AG09319 (cell line): ENCODE results near the gene MAD1L1.

Experiments used
- DNase-seq: peaks from one replicate; pipeline ENCODE4 v3.0.0-alpha.2; 2010; ENCODE audit warnings: low read depth; ENCODE audit errors: extremely low read depth
- TF ChIP-seq, protein P1 (sequence below): IDR thresholded peaks from 2 replicates; pipeline ENCODE4 v1.5.1; 2011; ENCODE audit warnings: low read depth, mild to moderate bottlenecking, inconsistent platforms, low read length, moderate library complexity

The MAD1L1 gene

DNA sequence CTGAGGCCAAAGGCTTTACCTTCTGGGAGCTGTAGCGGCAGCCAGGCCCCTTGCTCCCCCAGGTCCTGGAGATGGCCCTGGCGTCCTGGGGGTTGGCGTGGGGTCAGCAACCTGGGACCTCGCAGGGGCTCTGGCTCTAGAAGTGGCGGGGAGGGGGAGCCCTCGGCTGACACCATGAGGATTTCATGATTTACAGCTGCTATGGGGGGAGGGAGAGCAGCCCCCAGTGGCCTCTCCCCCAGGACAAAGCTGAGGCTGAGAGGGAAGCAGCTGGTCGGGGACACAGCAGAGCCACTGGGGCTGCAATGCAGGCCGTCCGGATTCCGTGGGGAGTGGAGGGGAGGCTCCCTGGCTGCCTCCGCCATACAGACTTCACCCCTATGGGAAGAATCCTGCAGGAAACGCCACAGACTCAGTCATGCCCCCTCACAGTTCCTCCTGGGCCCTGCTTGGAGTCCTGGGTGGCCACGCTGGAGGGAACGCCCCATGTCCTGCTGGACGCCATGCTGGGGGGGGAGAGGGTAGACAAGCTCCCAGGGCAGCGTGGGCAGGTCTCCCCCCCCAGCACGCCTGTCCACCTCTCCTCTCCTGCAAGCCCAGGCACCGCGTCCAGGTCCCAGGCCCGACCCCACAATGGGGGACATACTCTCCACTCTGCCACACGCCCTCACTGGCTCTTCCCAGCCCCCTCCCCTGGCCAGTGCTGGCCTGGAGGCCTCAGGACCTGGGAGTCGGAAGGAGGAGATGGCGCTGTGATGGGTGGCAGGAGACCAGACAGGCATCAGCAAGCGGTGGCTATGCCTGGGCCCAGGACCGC lies 319.1 kb downstream of the MAD1L1 start:
- TF ChIP-seq, protein P1, sequence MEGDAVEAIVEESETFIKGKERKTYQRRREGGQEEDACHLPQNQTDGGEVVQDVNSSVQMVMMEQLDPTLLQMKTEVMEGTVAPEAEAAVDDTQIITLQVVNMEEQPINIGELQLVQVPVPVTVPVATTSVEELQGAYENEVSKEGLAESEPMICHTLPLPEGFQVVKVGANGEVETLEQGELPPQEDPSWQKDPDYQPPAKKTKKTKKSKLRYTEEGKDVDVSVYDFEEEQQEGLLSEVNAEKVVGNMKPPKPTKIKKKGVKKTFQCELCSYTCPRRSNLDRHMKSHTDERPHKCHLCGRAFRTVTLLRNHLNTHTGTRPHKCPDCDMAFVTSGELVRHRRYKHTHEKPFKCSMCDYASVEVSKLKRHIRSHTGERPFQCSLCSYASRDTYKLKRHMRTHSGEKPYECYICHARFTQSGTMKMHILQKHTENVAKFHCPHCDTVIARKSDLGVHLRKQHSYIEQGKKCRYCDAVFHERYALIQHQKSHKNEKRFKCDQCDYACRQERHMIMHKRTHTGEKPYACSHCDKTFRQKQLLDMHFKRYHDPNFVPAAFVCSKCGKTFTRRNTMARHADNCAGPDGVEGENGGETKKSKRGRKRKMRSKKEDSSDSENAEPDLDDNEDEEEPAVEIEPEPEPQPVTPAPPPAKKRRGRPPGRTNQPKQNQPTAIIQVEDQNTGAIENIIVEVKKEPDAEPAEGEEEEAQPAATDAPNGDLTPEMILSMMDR: no peak
- no peak for DNase-seq

DNA sequence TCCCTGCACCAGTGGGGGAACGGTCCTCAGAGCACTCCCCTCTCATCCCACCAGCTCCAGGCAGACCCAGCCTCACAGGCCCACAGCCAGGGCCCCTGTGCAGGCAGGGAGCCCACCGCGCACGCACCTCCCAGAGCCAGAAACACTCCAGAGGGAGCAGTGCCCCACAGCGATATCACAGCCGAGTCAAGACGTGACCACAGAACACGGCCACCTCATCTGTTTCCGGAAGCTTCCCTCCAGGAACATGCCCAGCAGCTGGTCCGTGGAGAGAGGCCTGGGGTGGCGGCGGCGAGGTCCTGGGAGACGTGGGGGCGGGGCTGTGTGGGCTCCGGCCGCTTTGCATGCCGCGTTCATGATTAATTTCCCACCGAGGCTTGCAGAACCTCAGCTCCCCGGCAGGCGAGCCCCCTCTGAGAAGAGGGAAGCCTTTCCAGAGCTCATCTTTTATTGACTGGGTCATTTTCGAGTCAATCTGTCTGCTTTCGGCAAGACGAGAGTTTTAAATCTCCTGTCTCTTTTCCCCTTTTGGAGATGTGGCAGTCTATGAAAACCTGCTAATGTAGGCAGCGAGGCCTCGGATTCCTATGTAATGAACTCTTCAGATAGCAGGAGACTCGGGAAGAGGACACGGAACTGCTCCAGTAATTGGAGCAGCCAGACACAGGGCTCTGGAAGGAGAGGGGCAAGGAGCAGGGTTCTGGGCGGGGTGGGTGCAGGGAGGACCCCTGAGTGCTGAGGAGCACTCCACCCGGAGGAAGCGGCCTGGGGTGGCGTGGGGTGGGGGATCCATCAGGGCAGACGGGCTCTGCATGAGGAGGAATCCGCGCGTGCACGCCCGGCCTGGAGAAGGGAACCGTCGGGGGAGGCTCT lies 319.9 kb downstream of the MAD1L1 start:
- TF ChIP-seq, protein P1: peak; percentile 10; the same call in 1 of the 2 replicates
- no peak for DNase-seq

DNA sequence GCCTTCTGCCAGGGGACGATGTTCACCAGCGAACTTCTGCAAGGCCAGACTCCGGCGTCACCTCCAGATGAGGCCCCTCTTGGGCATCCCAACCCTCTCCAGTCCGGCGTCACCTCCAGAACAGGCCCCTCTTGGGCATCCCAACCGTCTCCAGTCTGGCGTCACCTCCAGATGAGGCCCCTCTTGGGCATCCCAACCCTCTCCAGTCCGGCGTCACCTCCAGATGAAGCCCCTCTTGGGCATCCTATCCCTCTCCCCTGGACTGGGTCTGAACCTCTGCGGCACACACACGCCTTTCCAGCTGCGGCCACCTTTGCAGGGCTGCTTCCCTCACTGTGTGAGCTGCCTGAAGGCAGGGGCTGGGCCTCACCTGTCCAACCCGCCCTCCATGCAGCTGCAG lies 321.2 kb downstream of the MAD1L1 start:
- TF ChIP-seq, protein P1: no peak
- DNase-seq: no peak

DNA sequence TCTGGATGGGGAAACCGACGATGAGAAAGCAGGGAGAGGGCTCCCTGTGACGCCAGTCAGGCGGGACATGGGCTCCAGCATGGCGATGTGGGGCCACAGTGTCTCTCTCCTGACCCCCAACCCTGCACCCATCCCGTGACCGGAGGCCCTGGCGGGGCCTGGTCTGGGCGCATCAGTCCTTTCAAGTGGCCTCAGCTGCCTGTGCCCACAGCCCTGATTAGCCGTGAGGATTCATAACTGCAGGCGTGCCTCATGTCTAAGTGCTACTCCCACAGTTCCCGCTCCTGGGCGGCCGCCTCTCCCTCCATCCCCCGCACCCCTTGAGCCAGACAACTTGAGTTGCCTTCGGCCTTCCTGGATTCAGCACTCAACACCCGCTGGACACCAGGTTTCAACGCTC lies 321.9 kb downstream of the MAD1L1 start:
- DNase-seq: no peak
- TF ChIP-seq, protein P1: no peak

DNA sequence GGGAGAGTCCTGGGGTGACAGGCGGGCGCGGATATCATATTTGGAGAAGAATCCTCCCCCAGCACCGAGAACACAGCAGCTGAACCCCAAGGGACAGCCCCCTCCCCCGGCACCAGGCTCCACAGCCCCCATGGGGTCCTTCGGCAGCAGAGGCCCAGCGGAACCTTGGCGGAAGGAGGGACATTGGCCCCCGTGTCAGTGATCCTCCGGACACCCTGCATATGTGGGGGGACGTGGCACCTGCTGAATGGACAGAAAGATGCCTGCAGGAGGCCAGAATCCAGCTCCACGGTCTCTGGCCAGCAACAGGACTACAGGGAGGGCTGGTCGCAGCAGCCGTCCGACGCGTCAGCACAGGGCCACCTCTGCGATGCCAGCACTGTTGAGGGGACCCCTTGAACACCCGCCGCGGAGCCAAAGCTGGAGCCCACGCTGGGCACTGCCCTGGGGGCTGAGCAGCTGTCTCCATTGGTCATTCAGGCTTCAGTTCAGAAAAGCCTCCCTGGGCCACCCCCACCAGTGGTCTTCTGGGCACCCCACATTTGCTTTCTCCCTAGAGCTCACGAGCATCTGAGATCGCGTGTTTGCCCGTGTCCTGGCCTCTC lies 322.6 kb downstream of the MAD1L1 start:
- TF ChIP-seq, protein P1: no peak

DNA sequence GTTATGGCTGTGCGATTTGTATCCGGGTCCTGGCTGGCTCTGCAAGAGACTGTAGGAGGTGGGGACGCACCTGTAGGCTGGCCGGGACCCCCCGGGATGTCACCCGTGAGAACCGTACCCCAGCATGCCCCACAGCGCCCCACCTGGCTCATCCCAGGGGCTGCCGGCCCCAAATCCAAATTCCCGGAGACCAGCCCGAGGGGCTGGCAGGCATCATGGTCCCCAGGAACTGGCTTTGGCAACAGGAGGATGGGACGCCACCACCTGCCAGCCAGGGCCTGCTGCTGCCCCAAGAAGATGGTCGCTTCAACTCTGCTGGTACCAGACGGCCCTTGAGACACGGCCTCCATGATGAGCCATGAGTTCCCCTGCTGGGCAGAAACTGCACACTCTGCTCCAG lies 323.3 kb downstream of the MAD1L1 start:
- TF ChIP-seq, protein P1: no peak
- DNase-seq: no peak

More for the DNA sequence above, 322.6 kb downstream of the MAD1L1 start:
- DNase-seq: no peak
